ENCODE data around the gene HSPA1A. TPM values are rescaled to one million over a fixed set of nuclear protein-coding genes. Genes with fewer than 3 reads are reported as not detected.

The HSPA1A gene
- total and polyA plus RNA-seq, 9 of the 15 experiments (the other 6 are each of a cell fraction or from before 2014, with no cell fraction given), result 2.2 to 273 (median 107) TPM

- peak; percentile 92 for TF ChIP-seq MYNN (IDR thresholded peaks at IDR 0.05)
- no peak for TF ChIP-seq MYNN (CRISPR knock-in tag; IDR thresholded peaks at IDR 0.05)
- peak; percentile 89 for TF ChIP-seq ZBTB2 (IDR thresholded peaks at IDR 0.05)
- TF ChIP-seq, protein P1, sequence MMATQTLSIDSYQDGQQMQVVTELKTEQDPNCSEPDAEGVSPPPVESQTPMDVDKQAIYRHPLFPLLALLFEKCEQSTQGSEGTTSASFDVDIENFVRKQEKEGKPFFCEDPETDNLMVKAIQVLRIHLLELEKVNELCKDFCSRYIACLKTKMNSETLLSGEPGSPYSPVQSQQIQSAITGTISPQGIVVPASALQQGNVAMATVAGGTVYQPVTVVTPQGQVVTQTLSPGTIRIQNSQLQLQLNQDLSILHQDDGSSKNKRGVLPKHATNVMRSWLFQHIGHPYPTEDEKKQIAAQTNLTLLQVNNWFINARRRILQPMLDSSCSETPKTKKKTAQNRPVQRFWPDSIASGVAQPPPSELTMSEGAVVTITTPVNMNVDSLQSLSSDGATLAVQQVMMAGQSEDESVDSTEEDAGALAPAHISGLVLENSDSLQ (IDR thresholded peaks at IDR 0.05), result peak; percentile 79
- peak in 1 of 2 experiments; percentile 70; a peak in 1 of 3 replicates for TF ChIP-seq CBX3 (IDR thresholded peaks at IDR 0.05; ENCODE audit: borderline replicate concordance in 1 of 2, low read length in 2 of 2)
- TF ChIP-seq PRMT5 (CRISPR knock-in tag; IDR thresholded peaks at IDR 0.05), result peak; percentile 83; the same call in 1 of the 2 replicates
- 0 out of 4 replicates have a peak, but pooled peaks of 1 of the 2 experiments have one; percentile 35 for TF ChIP-seq ETV6 (IDR thresholded peaks at IDR 0.05; ENCODE audit: borderline replicate concordance in 1 of 2, low read depth in 2 of 2, low read length in 1 of 2)
- TF ChIP-seq ETV6 (CRISPR knock-in tag; IDR thresholded peaks at IDR 0.05; ENCODE audit: borderline replicate concordance), result no peak
- no peak for TF ChIP-seq KDM5B (IDR thresholded peaks at IDR 0.05; ENCODE audit: insufficient replicate concordance, low read depth, low read length)
- peak; percentile 82 for TF ChIP-seq ZNF384 (IDR thresholded peaks at IDR 0.05; ENCODE audit: low read depth, low read length)
- no peak for TF ChIP-seq NR4A1 (CRISPR knock-in tag; IDR thresholded peaks at IDR 0.05)
- peak; percentile 93 for TF ChIP-seq NR4A1 (tag; IDR thresholded peaks at IDR 0.05)
- peak; percentile 83; the same call in 1 of the 2 replicates for TF ChIP-seq MTA1 (IDR thresholded peaks at IDR 0.05; ENCODE audit: borderline replicate concordance)
- peak; percentile 98 for TF ChIP-seq ELF1 (tag; IDR thresholded peaks at IDR 0.05)
- TF ChIP-seq MAFK (IDR thresholded peaks at IDR 0.05; ENCODE audit: low read length), result peak; percentile 49
- TF ChIP-seq, protein P2, sequence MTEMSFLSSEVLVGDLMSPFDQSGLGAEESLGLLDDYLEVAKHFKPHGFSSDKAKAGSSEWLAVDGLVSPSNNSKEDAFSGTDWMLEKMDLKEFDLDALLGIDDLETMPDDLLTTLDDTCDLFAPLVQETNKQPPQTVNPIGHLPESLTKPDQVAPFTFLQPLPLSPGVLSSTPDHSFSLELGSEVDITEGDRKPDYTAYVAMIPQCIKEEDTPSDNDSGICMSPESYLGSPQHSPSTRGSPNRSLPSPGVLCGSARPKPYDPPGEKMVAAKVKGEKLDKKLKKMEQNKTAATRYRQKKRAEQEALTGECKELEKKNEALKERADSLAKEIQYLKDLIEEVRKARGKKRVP (CRISPR knock-in tag; IDR thresholded peaks at IDR 0.05), result no peak; the same call in 1 of the 2 replicates
- peak; percentile 25; the same call in 1 of the 2 replicates for TF ChIP-seq KLF16 (IDR thresholded peaks at IDR 0.05)
- no peak for TF ChIP-seq ZC3H8 (IDR thresholded peaks at IDR 0.05)
- no peak for TF ChIP-seq ZNF143 (CRISPR knock-in tag; IDR thresholded peaks at IDR 0.05)
- TF ChIP-seq CAMTA2 (CRISPR knock-in tag; conservative IDR thresholded peaks at IDR 0.05), result peak; percentile 56; the same call in 1 of the 2 replicates
- 0 out of 2 replicates have a peak, but pooled peaks have one; percentile 7 for TF ChIP-seq ZNF232 (CRISPR knock-in tag; IDR thresholded peaks at IDR 0.05)
- peak; percentile 82; the same call in 1 of the 2 replicates for TF ChIP-seq ARID1B (IDR thresholded peaks at IDR 0.05)
- no peak for TF ChIP-seq HBP1 (CRISPR knock-in tag; IDR thresholded peaks at IDR 0.05)
- no peak for TF ChIP-seq FOS (IDR thresholded peaks at IDR 0.05; ENCODE audit: extremely low read depth, insufficient read length)
- peak; percentile 69 for TF ChIP-seq TCF3 (CRISPR knock-in tag; IDR thresholded peaks at IDR 0.05)
- TF ChIP-seq RUNX1 (IDR thresholded peaks at IDR 0.05; ENCODE audit: low read depth), result peak; percentile 76
Observed at GRCh38 chr6:31795616-31796298, 19.6 kb upstream of the HSPA1A start, which contains the start of gene VARS1 (continued).
